ENCODE results near the gene REXO1. TPM values are rescaled to one million over a fixed set of nuclear protein-coding genes. Genes with fewer than 3 reads are reported as not detected.

The REXO1 gene
- total and polyA plus RNA-seq, 2 of the 13 experiments (the other 11 are each of a cell fraction or from before 2014, with no cell fraction given): 5.0 to 11.2 TPM

GRCh38 chr19:1774989-1775772, 73.1 kb downstream of the REXO1 start (continued):
- peak; percentile 65; the same call in 1 of the 2 replicates for TF ChIP-seq ZFP91 (CRISPR knock-in tag; IDR thresholded peaks at IDR 0.05; ENCODE audit: borderline replicate concordance)
- 0 out of 2 replicates have a peak, but pooled peaks have one; percentile 16 for TF ChIP-seq ZNF263 (CRISPR knock-in tag; IDR thresholded peaks at IDR 0.05)
- TF ChIP-seq ATM (IDR thresholded peaks at IDR 0.05; ENCODE audit: borderline replicate concordance): no peak
- no peak for TF ChIP-seq ZNF749 (CRISPR knock-in tag; IDR thresholded peaks at IDR 0.05; ENCODE audit: borderline replicate concordance)
- TF ChIP-seq MEF2D (CRISPR knock-in tag; IDR thresholded peaks at IDR 0.05): no peak
- peak; percentile 23; the same call in 1 of the 2 replicates for TF ChIP-seq THAP11 (CRISPR knock-in tag; IDR thresholded peaks at IDR 0.05)
- TF ChIP-seq SSRP1 (CRISPR knock-in tag; IDR thresholded peaks at IDR 0.05): no peak
- peak; percentile 90 for TF ChIP-seq CTCF (CRISPR knock-in tag; IDR thresholded peaks at IDR 0.05)
- peak; percentile 60 for TF ChIP-seq HNRNPLL (IDR thresholded peaks at IDR 0.05; ENCODE audit: low read depth, low read length, poor library complexity, severe bottlenecking)
- TF ChIP-seq ARID4A (CRISPR knock-in tag; IDR thresholded peaks at IDR 0.05; ENCODE audit: borderline replicate concordance): peak; percentile 42; the same call in 1 of the 2 replicates
- TF ChIP-seq MTF2 (CRISPR knock-in tag; IDR thresholded peaks at IDR 0.05; ENCODE audit: borderline replicate concordance): peak; percentile 96
- peak; percentile 11; the same call in 1 of the 2 replicates for TF ChIP-seq ZMYM4 (CRISPR knock-in tag; IDR thresholded peaks at IDR 0.05)
- peak; percentile 92 for TF ChIP-seq HNRNPK (IDR thresholded peaks at IDR 0.05; ENCODE audit: low read depth, low read length, poor library complexity, severe bottlenecking)
- TF ChIP-seq MYC (CRISPR knock-in tag; IDR thresholded peaks at IDR 0.05; ENCODE audit: borderline replicate concordance): peak; percentile 35; the same call in 1 of the 2 replicates
- TF ChIP-seq NRL (CRISPR knock-in tag; IDR thresholded peaks at IDR 0.05; ENCODE audit: borderline replicate concordance): 0 out of 2 replicates have a peak, but pooled peaks have one; percentile 19
- peak; percentile 45; the same call in 1 of the 2 replicates for TF ChIP-seq MXD3 (CRISPR knock-in tag; IDR thresholded peaks at IDR 0.05)
- peak; percentile 87 for TF ChIP-seq RAD21 (CRISPR knock-in tag; IDR thresholded peaks at IDR 0.05)
- TF ChIP-seq TGIF2 (CRISPR knock-in tag; IDR thresholded peaks at IDR 0.05): no peak

Measured in HepG2 (cell line).